Chondrocyte (in vitro differentiated cells): ENCODE measurements around the gene KLF7. TPM values are rescaled to one million over a fixed set of nuclear protein-coding genes. Genes with fewer than 3 reads are reported as not detected.

Source experiments
- DNase-seq: peaks from one replicate; pipeline ENCODE4 v3.0.0; 2021; ENCODE audit warnings: mixed read lengths, low spot score
- H3K27ac Mint-ChIP-seq: one replicate; pipeline ENCODE4 v1.8.0; 2021; ENCODE audit warnings: mild to moderate bottlenecking, moderate library complexity, mixed read lengths; ENCODE audit not compliant: unreplicated experiment
- H3K27me3 Mint-ChIP-seq: 2 replicates; pipeline ENCODE4 v1.8.0; 2021; ENCODE audit warnings: low read depth, mixed read lengths
- H3K36me3 Mint-ChIP-seq: 2 replicates; pipeline ENCODE4 v1.8.0; 2021; ENCODE audit warnings: low read depth, mixed read lengths
- H3K4me1 Mint-ChIP-seq: 2 replicates; pipeline ENCODE4 v1.8.0; 2021; ENCODE audit warnings: low read depth, mild to moderate bottlenecking, mixed read lengths
- H3K4me3 Mint-ChIP-seq: one replicate; pipeline ENCODE4 v1.8.0; 2021; ENCODE audit warnings: mild to moderate bottlenecking, moderate library complexity, mixed read lengths; ENCODE audit not compliant: unreplicated experiment
- H3K9me3 Mint-ChIP-seq: 2 replicates; pipeline ENCODE4 v1.8.0; 2021; ENCODE audit warnings: low read depth, mixed read lengths
- total RNA-seq: library from RNA; stranded (reverse); gene quantifications from 3 replicates; pipeline ENCODE4 v1.2.1, GENCODE V29; 2021
- TF ChIP-seq, protein P1 (sequence below): fragments of 200-600 bp; sonication (generic); IDR thresholded peaks from 2 replicates; pipeline ENCODE4 v1.5.0; 2021; ENCODE audit warnings: antibody characterized with exemption, mild to moderate bottlenecking, moderate library complexity

KLF7 gene
- total RNA-seq, 1 donor from 2014 or later: 38.5 TPM

DNA sequence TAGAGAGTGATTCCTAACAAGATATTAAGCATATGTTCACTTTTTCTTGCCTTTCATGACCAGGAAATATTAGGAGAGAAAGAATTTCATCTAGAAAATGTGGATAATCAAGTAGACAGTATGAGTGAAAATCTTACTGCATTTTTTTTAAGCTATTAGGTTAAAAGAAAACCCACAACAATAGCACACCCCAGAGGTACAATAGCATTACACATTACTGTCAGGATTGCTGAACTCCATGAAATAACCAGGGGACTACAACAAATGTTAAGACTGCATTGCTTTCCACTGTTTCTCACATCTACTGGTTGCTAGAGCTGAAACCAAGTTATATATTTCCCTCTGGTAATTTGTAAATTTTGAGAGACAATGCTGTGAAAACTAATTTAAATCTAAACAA, 33.7 kb downstream of the KLF7 start:
- H3K27ac Mint-ChIP-seq: peak overlapping the region; percentile 79
- peaks cover 10% of the 10 kb centered on the region for H3K36me3 Mint-ChIP-seq
- peaks cover 88% of the 10 kb centered on the region for H3K4me1 Mint-ChIP-seq
- TF ChIP-seq, protein P1, sequence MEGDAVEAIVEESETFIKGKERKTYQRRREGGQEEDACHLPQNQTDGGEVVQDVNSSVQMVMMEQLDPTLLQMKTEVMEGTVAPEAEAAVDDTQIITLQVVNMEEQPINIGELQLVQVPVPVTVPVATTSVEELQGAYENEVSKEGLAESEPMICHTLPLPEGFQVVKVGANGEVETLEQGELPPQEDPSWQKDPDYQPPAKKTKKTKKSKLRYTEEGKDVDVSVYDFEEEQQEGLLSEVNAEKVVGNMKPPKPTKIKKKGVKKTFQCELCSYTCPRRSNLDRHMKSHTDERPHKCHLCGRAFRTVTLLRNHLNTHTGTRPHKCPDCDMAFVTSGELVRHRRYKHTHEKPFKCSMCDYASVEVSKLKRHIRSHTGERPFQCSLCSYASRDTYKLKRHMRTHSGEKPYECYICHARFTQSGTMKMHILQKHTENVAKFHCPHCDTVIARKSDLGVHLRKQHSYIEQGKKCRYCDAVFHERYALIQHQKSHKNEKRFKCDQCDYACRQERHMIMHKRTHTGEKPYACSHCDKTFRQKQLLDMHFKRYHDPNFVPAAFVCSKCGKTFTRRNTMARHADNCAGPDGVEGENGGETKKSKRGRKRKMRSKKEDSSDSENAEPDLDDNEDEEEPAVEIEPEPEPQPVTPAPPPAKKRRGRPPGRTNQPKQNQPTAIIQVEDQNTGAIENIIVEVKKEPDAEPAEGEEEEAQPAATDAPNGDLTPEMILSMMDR: no peak
- no peak overlapping the region for H3K4me3 Mint-ChIP-seq
- no peak for DNase-seq
- no peaks in the 10 kb centered on the region for H3K27me3 Mint-ChIP-seq
- peaks cover 7% of the 10 kb centered on the region for H3K9me3 Mint-ChIP-seq

DNA sequence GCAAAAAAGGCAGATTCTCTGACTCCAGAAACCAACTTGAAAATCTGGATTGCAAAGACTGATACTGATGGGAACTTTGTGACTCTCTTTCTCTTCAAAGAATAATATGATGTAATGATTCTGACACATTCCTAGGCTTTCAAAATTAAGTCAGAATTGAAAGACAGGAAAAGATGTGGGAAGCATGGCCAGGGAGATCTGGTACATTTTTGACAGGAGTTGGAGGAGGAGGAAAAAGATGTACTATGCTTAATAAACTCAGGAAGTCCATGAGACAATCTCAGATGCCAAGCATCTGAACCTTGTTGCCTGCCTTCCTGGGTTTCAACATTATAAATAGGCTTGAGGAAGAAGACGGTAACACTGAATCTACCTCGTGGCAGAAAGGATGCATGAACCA, 34.2 kb downstream of the KLF7 start:
- Mint-ChIP-seq H3K4me3 (no peak overlapping the region), H3K27me3 (no peaks in the 10 kb centered on the region), H3K36me3 (peaks cover 11% of the 10 kb centered on the region), H3K9me3 (peaks cover 7% of the 10 kb centered on the region), H3K27ac (peak overlapping the region; percentile 79), H3K4me1 (peaks cover 88% of the 10 kb centered on the region)
- TF ChIP-seq, protein P1: no peak
- no peak for DNase-seq

DNA sequence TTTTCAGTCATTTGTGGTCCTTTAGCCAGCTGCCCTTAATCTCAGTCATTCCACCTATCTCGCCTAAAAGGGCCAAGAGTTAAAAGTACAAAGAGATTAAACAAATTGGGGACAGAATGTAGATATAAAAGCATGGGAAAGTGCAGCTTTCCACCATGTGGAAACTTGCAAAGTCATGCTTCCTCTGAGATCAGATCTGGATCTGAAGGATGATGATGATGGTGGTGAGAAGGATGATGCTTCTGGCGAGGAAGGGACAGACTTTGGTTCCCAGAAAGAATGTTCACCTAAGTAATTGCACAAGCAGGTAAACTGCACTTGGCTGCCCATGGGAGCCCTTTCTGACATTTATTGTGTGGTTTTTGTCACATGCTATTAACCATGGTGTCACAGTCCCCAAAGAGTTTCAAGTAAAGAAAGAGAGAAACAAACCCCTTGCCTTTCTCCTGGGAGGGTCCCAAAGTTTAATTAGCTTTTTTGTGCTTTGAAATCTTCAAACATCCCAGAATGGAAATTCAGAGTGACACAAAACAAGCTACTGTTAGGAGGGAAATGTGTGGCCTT, 34.7 kb downstream of the KLF7 start:
- Mint-ChIP-seq H3K27ac (peak overlapping the region; percentile 79), H3K9me3 (peaks cover 7% of the 10 kb centered on the region), H3K4me3 (no peak overlapping the region), H3K4me1 (peaks cover 88% of the 10 kb centered on the region), H3K27me3 (no peaks in the 10 kb centered on the region), H3K36me3 (peaks cover 10% of the 10 kb centered on the region)
- TF ChIP-seq, protein P1: no peak
- DNase-seq: no peak

DNA sequence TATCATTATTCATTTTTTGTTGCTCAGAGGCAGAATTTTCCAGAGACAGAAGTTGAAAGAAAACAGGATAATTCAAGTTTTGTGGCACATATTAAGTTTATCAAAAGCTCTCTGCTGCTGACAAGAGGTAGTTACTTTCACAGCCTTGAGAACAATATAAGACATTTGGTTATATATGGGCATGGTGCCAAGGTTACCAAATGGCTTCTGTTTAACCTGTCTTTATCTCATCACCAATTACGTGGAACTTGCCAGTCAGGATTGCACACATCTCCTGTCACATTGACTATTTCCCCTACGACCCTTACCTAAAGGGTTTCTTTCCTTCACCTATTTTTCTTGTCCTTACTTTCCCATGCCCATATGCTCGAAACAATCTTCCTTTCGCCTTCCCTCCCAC, 35.9 kb downstream of the KLF7 start:
- Mint-ChIP-seq H3K27me3 (no peaks in the 10 kb centered on the region), H3K36me3 (peaks cover 11% of the 10 kb centered on the region), H3K4me3 (no peak overlapping the region), H3K27ac (peak overlapping the region; percentile 56), H3K9me3 (peaks cover 7% of the 10 kb centered on the region), H3K4me1 (peaks cover 86% of the 10 kb centered on the region)
- DNase-seq: no peak
- TF ChIP-seq, protein P1: no peak

DNA sequence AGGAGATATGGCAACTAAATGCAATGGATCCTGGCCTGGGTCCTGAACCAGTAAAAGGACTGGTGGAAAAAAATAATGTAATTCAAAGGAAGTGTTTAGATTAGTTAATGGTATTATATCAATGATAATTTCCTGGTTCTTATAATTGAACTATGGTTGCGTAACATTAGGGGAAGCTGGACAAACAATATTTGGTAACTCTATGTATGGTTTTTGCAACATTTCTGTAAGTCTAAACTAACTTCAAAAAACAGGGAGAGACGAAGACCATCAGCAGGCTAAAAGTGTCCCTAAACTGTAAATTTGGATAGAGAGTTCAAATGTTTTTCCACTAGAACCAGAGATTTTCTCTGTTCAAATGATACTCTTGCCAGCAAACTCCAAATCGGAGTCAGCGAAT, 36.9 kb downstream of the KLF7 start:
- H3K27me3 Mint-ChIP-seq: no peaks in the 10 kb centered on the region
- no peak overlapping the region for H3K4me3 Mint-ChIP-seq
- H3K4me1 Mint-ChIP-seq: peaks cover 86% of the 10 kb centered on the region
- H3K36me3 Mint-ChIP-seq: peaks cover 13% of the 10 kb centered on the region
- H3K9me3 Mint-ChIP-seq: peaks cover 7% of the 10 kb centered on the region
- peak overlapping the region; percentile 46 for H3K27ac Mint-ChIP-seq
- no peak for DNase-seq
- TF ChIP-seq, protein P1: no peak
